Measurements from ENCODE around the gene MAS1. TPM values are rescaled to one million over a fixed set of nuclear protein-coding genes. Genes with fewer than 3 reads are reported as not detected.

Gene MAS1
- polyA plus RNA-seq, 1 donor (not counting 4 experiments of a cell fraction or from before 2014, with no cell fraction given) = not detected

- Histone ChIP-seq H3K27ac (ENCODE audit: control insufficient read depth, insufficient read depth, low read length) (no peak overlapping the region), H3K79me2 (ENCODE audit: control insufficient read depth, insufficient read depth, low read length) (no peaks in the 10 kb centered on the region), H3K9ac (ENCODE audit: control insufficient read depth, extremely low read depth, insufficient read depth, low read length) (no peak overlapping the region), H3K9me3 (ENCODE audit: control insufficient read depth, low read depth, low read length) (no peaks in the 10 kb centered on the region), H3K4me2 (ENCODE audit: control insufficient read depth, extremely low read depth, insufficient read depth, low read depth, low read length) (no peak overlapping the region), H3K9me1 (ENCODE audit: control insufficient read depth, extremely low read depth, insufficient read depth, low read length) (no peaks in the 10 kb centered on the region), H3K4me3 (ENCODE audit: control insufficient read depth in 2 of 3, extremely low read depth in 1 of 3, insufficient read depth in 2 of 3, low read depth in 1 of 3, low read length in 3 of 3) (no peak overlapping the region), H3K27me3 (ENCODE audit: control insufficient read depth, extremely low read depth, insufficient read depth, low read length) (no peaks in the 10 kb centered on the region), H3K4me1 (ENCODE audit: control insufficient read depth, extremely low read depth, insufficient read depth, low read length) (no peaks in the 10 kb centered on the region), H3K36me3 (ENCODE audit: control insufficient read depth in 2 of 2, extremely low read depth in 1 of 2, insufficient read depth in 2 of 2, low read length in 2 of 2) (no peaks in the 10 kb centered on the region), H4K20me1 (ENCODE audit: control insufficient read depth, extremely low read depth, insufficient read depth, low read length) (no peaks in the 10 kb centered on the region), H2AFZ (ENCODE audit: control insufficient read depth, low read length) (no peak overlapping the region)
- DNase-seq (ENCODE audit: low read depth, low spot score) (no peak), FAIRE-seq (no peak)
- dilution Hi-C loops (cut with MboI; ENCODE audit: extremely low pct_ligation_motif_present, low sequenced_read_pairs) = no loop called here
- peak; percentile 19 to 37 (median 33) for TF ChIP-seq CTCF (optimal IDR thresholded peaks at IDR 0.05 in 1 of 3, IDR thresholded peaks at IDR 0.05 in 1 of 3, conservative IDR thresholded peaks at IDR 0.05 in 1 of 3; ENCODE audit: extremely low read depth in 1 of 3, insufficient read depth in 2 of 3, low read length in 3 of 3)
- TF ChIP-seq EZH2 (IDR thresholded peaks at IDR 0.05; ENCODE audit: low read length) = no peak
Observed at GRCh38 chr6:159852877-159853276, 37.9 kb upstream of the MAS1 start.

DNA sequence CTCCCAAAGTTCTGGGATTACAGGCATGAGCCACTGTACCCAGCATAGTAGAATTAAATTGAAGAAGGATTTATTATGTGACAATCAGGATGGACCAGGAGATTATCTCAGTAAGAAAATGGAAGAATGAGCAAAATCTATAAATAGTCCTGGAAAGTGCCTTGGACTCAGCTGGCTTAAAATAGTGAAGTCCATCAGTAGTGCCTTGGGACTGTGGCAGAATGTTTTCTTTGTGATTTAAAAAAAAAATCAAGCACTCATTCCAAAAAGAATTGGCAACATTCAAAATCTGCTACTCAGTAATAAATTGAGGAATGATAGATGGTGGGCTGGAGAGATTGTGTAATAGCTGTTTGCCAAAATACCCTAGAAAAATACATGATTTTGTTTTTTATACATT, 37.0 kb upstream of the MAS1 start:
- Histone ChIP-seq H3K9me3 (ENCODE audit: control insufficient read depth, low read depth, low read length) (no peaks in the 10 kb centered on the region), H3K9ac (ENCODE audit: control insufficient read depth, extremely low read depth, insufficient read depth, low read length) (no peak overlapping the region), H3K27me3 (ENCODE audit: control insufficient read depth, extremely low read depth, insufficient read depth, low read length) (no peaks in the 10 kb centered on the region), H3K9me1 (ENCODE audit: control insufficient read depth, extremely low read depth, insufficient read depth, low read length) (no peaks in the 10 kb centered on the region), H3K27ac (ENCODE audit: control insufficient read depth, insufficient read depth, low read length) (no peak overlapping the region), H2AFZ (ENCODE audit: control insufficient read depth, low read length) (no peak overlapping the region), H3K36me3 (ENCODE audit: control insufficient read depth in 2 of 2, extremely low read depth in 1 of 2, insufficient read depth in 2 of 2, low read length in 2 of 2) (no peaks in the 10 kb centered on the region), H4K20me1 (ENCODE audit: control insufficient read depth, extremely low read depth, insufficient read depth, low read length) (no peaks in the 10 kb centered on the region), H3K79me2 (ENCODE audit: control insufficient read depth, insufficient read depth, low read length) (no peaks in the 10 kb centered on the region), H3K4me2 (ENCODE audit: control insufficient read depth, extremely low read depth, insufficient read depth, low read depth, low read length) (no peak overlapping the region), H3K4me1 (ENCODE audit: control insufficient read depth, extremely low read depth, insufficient read depth, low read length) (no peaks in the 10 kb centered on the region), H3K4me3 (ENCODE audit: control insufficient read depth in 2 of 3, extremely low read depth in 1 of 3, insufficient read depth in 2 of 3, low read depth in 1 of 3, low read length in 3 of 3) (no peak overlapping the region)
- TF ChIP-seq CTCF (optimal IDR thresholded peaks at IDR 0.05 in 1 of 3, IDR thresholded peaks at IDR 0.05 in 1 of 3, conservative IDR thresholded peaks at IDR 0.05 in 1 of 3; ENCODE audit: extremely low read depth in 1 of 3, insufficient read depth in 2 of 3, low read length in 3 of 3) (no peak), EZH2 (IDR thresholded peaks at IDR 0.05; ENCODE audit: low read length) (no peak)
- no peak for FAIRE-seq
- no peak for DNase-seq (ENCODE audit: low read depth, low spot score)
- dilution Hi-C loops (cut with MboI; ENCODE audit: extremely low pct_ligation_motif_present, low sequenced_read_pairs) = no loop called here
